H54 (cell line): ENCODE measurements around the gene SPDYE18.
"Not testable (repeated sequence)": the region's sequence is repeated elsewhere in the genome, so short reads cannot be mapped to it uniquely, and the experiment has no call there.

Experiments
- DNase-seq: peaks from one replicate; pipeline ENCODE4 v3.0.0; 2011; ENCODE audit warnings: low spot score, mixed read lengths; ENCODE audit not compliant: insufficient read length
- FAIRE-seq: peaks from 3 replicates; lab custom pipeline; 2011; peaks lifted over from hg19 to GRCh38; lab: Jason Lieb, UNC

The SPDYE18 gene

GRCh38 chr7:77062557-77062956, at the start of gene SPDYE18:
Gene SPDYE18 (minus strand): TSS chr7:77062558. CDS start chr7:77060512, 2,046 bp downstream.
- DNase-seq, FAIRE-seq: not testable (repeated sequence)

GRCh38 chr7:77108362-77108761, 46.0 kb upstream of the SPDYE18 start:
- not testable (repeated sequence) for FAIRE-seq, DNase-seq

- not testable (repeated sequence) for FAIRE-seq, DNase-seq
These were observed 45.3 kb upstream of the SPDYE18 start for GRCh38 chr7:77107659-77108058.

DNA sequence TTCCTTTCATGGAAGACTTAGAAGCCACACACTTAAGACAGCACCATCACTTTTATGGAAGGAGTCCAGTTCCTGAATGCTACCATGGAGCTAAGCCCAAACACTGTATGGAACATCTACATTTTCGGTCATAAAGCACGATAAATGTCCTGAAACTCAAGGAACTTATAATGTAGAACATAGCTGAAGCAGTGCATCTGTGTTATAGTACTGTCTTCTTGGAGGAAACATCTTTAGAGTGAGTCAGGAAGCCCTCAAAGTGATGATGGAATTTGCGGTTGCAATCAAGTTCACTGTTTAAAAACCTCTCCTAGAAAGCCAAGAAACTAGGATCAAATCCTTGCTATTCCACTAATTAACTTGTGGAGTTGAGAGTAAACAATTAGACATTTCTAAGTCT, 43.5 kb upstream of the SPDYE18 start:
- FAIRE-seq, result peak; percentile 96
- not testable (repeated sequence) for DNase-seq

DNA sequence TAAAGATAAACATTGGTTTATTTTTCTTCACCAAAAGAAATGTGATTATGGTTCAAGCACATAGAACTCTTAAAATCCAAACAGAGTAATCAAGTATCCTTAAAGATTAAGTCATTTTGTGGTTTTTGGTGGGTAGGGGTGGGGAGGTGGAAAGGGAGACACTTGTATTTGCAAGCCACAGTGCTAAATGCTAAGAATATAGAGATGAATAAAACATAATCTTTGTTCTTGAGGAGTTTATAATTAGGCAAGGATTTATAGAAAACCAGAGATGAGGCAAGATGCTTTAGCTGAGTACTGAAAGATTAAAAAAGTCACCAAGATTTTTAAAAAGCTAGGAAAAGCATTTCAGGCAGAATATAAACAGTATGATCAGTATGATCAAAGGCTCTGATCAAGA, 40.3 kb upstream of the SPDYE18 start:
- DNase-seq, result not testable (repeated sequence)
- peak; percentile 45 for FAIRE-seq

GRCh38 chr7:77101187-77101586, 38.8 kb upstream of the SPDYE18 start:
- not testable (repeated sequence) for DNase-seq, FAIRE-seq

DNA sequence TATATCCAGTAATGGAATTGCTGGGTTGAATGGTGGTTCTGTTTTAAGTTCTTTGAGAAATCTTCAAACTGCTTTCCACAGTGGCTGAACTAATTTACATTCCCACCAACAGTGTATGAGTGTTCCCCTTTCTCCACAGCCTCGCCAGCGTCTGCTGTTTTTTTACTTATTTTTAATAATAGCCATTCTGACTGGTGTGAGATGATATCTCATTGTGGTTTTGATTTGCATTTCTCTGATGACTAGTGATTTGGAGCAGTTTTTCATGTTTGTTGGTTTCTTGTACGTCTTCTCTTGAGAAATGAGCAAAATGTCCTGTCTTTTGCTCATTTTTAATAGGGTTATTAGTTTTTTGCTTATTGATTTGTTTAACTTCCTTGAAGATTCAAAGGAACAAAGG, 38.1 kb upstream of the SPDYE18 start:
- FAIRE-seq, DNase-seq: not testable (repeated sequence)

DNA sequence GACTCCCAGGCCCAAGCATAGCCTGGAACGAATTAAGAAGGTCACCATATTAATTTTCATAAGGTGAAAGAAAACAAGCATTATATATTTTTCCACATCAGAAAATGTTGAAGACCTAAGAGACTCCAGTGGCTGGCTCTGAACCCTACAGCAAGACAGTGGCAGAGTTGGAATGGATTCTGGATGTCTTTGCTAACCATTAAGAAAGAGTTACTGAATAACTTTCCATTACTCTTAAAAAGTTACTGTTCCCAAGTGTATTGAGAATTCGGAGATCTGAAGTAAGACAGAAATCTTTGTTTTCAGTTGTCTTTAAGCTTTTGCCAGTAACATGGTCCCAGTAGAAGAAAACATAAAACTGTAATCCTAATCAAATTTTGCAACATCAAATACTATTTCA, 29.9 kb upstream of the SPDYE18 start:
- peak; percentile 93 for FAIRE-seq
- not testable (repeated sequence) for DNase-seq

- FAIRE-seq, DNase-seq: not testable (repeated sequence)
These were observed 19.8 kb upstream of the SPDYE18 start for GRCh38 chr7:77082192-77082591.

GRCh38 chr7:77080236-77080635, 17.9 kb upstream of the SPDYE18 start:
- not testable (repeated sequence) for DNase-seq, FAIRE-seq

DNA sequence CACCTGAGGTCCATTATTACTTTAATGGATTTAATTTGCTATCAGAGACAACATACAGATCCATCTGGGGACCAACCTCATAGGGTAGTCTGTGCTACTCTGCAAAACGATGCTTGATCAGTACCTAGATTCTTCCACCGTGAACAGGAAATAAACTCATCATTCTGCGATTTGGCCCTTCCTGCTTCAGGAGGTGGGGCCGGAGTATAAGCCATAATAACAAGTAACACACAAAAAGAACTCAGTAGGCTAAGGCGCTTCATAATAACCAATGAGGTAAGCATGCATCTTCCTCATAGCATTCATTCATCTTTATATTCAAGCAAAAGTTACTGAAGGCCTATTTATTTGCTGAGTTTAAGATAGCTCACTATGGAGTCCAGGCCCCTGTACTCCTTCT, 17.3 kb upstream of the SPDYE18 start:
- not testable (repeated sequence) for FAIRE-seq, DNase-seq

- not testable (repeated sequence) for DNase-seq, FAIRE-seq
These were observed 16.8 kb upstream of the SPDYE18 start for GRCh38 chr7:77079112-77079511.

DNA sequence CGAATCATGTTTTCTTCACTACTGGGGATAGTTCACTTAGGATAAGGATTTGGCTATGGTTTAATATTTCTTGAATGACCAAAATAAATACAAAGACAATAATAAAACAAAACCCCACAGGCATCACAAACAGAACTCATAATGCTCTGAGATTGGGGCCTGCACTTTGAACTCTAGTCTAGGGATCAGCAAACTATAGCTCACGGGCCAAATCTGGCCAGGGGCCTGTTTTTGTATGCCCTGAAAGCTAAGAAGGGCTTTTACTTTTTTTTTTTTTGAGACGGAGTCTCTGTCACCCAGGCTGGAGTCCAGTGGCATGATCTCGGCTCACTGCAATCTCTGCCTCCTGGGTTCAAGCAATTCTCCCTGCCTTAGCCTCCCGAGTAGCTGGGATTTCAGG, 14.7 kb upstream of the SPDYE18 start:
- DNase-seq, FAIRE-seq: not testable (repeated sequence)

GRCh38 chr7:77074786-77075396, 12.5 kb upstream of the SPDYE18 start:
- DNase-seq, result not testable (repeated sequence)
- peak; percentile 90 for FAIRE-seq

DNA sequence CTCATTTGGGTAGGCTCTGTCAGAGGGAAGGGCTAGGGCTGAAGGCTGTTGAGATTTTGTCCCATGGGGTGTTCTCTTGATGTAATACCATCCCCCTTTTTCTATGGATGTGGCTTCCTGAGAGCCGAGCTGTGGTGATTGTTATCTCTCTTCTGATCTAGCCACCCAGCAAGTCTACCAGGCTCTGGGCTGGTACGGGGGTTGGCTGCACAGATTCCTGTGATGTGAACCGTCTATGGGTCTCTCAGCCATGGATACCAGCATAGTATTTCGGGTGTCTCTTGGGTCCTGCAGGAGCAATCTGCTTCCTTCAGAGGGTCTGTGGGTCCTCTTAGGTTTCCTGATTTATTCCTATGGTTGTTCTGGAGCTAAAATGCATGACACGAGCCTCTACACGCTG, 8.8 kb upstream of the SPDYE18 start:
- FAIRE-seq, DNase-seq: not testable (repeated sequence)

GRCh38 chr7:77065869-77066268, 3.5 kb upstream of the SPDYE18 start:
- not testable (repeated sequence) for FAIRE-seq, DNase-seq

DNA sequence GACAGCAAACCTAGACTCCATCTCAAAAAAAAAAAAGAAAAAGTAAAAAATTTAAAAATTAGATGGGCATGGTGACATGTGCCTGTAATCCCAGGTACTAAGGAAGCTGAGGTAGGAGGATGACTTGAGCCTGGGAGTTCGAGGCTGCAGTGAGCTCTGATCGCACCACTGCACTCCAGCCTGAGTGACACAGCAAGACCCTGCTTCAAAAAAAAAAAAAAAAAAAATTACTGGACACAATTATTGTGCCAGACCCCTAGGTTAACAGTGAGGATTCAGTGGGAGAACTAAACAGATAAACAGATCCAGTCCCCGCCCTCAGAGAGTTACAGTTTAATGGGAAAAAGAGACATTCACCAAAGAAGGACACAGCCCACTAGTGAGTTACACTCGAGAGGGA, 1.4 kb upstream of the SPDYE18 start:
- not testable (repeated sequence) for FAIRE-seq, DNase-seq

- FAIRE-seq, DNase-seq: not testable (repeated sequence)
These were observed 30.1 kb downstream of the SPDYE18 start, which contains the start of gene SPDYE17 for GRCh38 chr7:77032261-77032660. Gene SPDYE17 (minus strand): TSS chr7:77032361. CDS start chr7:77030570, 1,791 bp downstream.

DNA sequence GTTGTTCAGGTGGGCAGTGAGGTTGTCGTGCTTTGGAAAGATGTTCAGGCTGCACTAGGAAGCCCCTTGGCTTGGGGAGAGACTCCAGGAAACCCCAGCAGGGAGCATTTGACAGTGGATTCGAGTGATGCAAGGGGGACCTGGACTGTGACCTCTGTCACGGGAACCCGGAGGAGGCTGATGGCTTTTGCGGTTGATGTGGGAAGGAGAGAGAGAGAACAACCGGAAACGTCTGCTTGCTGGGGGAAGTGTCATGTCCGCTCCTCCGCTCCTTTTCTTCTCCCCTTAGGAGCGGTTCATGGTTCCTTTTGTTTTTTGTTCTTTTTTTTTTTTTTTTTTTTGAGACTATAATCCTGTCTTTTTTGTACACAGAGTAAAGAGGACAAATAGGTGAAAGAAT, 36.0 kb downstream of the SPDYE18 start:
- DNase-seq, FAIRE-seq: not testable (repeated sequence)

GRCh38 chr7:77010074-77010680, 52.2 kb downstream of the SPDYE18 start:
- peak; percentile 43 for FAIRE-seq
- not testable (repeated sequence) for DNase-seq

- peak; percentile 54 for DNase-seq
- FAIRE-seq, result not testable (repeated sequence)
These were observed 54.4 kb downstream of the SPDYE18 start for GRCh38 chr7:77008000-77008399.
